Fibroblast of lung (primary cell): ENCODE data around the gene TMEM143. TPM values are rescaled to one million over a fixed set of nuclear protein-coding genes. Genes with fewer than 3 reads are reported as not detected.

Experiments used
- DNase-seq, 2 donors: peaks; one replicate each; pipeline versions ENCODE4 v3.0.0 to v3.0.0-alpha.2; 2010; ENCODE audit warnings: low read depth in 2 of 2
- H2AFZ ChIP-seq: 2 replicates; pipeline ENCODE4 v1.5.1; 2012; ENCODE audit warnings: low read length, control low read depth, inconsistent platforms
- H3K27ac ChIP-seq: 2 replicates; pipeline ENCODE4 v1.5.1; 2011; ENCODE audit warnings: low read length, control low read depth; ENCODE audit not compliant: insufficient read depth
- H3K27me3 ChIP-seq: 2 replicates; pipeline ENCODE4 v1.5.1; 2011; ENCODE audit warnings: mild to moderate bottlenecking, low read length; ENCODE audit not compliant: control insufficient read depth, insufficient read depth
- H3K36me3 ChIP-seq: 2 replicates; pipeline ENCODE4 v1.5.1; 2011; ENCODE audit warnings: low read length; ENCODE audit not compliant: control insufficient read depth, insufficient read depth
- H3K4me1 ChIP-seq: 2 replicates; pipeline ENCODE4 v1.5.1; 2011; ENCODE audit warnings: low read length; ENCODE audit not compliant: control insufficient read depth, insufficient read depth; ENCODE audit errors: extremely low read depth
- H3K4me2 ChIP-seq: 2 replicates; pipeline ENCODE4 v1.5.1; 2011; ENCODE audit warnings: low read length, control low read depth; ENCODE audit not compliant: insufficient read depth; ENCODE audit errors: extremely low read depth
- H3K4me3 ChIP-seq, 4 experiments: fragments of 200-600 bp in 1 of 4; sonication (generic) in 1 of 4; replicated peaks in 1 of 4; 2 replicates each; pipeline ENCODE4 v1.5.1; 2011 to 2016; ENCODE audit warnings: low read length in 4 of 4, low read depth in 3 of 4, mild to moderate bottlenecking in 3 of 4, control low read depth in 2 of 4, inconsistent platforms in 1 of 4, mixed read lengths in 1 of 4; ENCODE audit not compliant: insufficient read depth in 1 of 4; ENCODE audit errors: control extremely low read depth in 1 of 4
- H3K79me2 ChIP-seq: 2 replicates; pipeline ENCODE4 v1.5.1; 2012; ENCODE audit warnings: mild to moderate bottlenecking, low read length, inconsistent platforms; ENCODE audit not compliant: control insufficient read depth, insufficient read depth
- H3K9ac ChIP-seq: 2 replicates; pipeline ENCODE4 v1.5.1; 2011; ENCODE audit warnings: mild to moderate bottlenecking, low read length, control low read depth; ENCODE audit not compliant: insufficient read depth
- H3K9me3 ChIP-seq: 2 replicates; pipeline ENCODE4 v1.5.1; 2012; ENCODE audit warnings: low read depth, low read length; ENCODE audit not compliant: control insufficient read depth, insufficient read depth
- H4K20me1 ChIP-seq: 2 replicates; pipeline ENCODE4 v1.5.1; 2011; ENCODE audit warnings: low read length; ENCODE audit not compliant: control insufficient read depth, insufficient read depth; ENCODE audit errors: extremely low read depth
- CTCF ChIP-seq, 2 donors: IDR thresholded peaks in 1 of 2; conservative IDR thresholded peaks in 1 of 2; 1 replicate in 1 of 2; 2 replicates in 1 of 2; pipeline ENCODE4 v1.5.1; 2011 to 2012; ENCODE audit warnings: low read length in 2 of 2, control low read depth in 1 of 2, inconsistent platforms in 1 of 2, low read depth in 1 of 2, mild to moderate bottlenecking in 1 of 2
- EZH2 ChIP-seq: IDR thresholded peaks from 2 replicates; pipeline ENCODE4 v1.5.1; 2012; ENCODE audit warnings: low read length, control low read depth, mild to moderate bottlenecking; ENCODE audit errors: missing control alignments
- polyA minus RNA-seq: library from RNA; depleted of rRNA, polyadenylated mRNA; stranded (reverse); fragments of >200 nt; gene quantifications from 2 replicates; pipeline ENCODE4 v1.2.3, GENCODE V29; 2011; ENCODE audit warnings: low replicate concordance
- polyA plus RNA-seq, 2 donors: library from polyadenylated mRNA; depleted of rRNA in 1 of 2; stranded (reverse) in 1 of 2; unstranded in 1 of 2; fragments of >200 nt; gene quantifications; 2 replicates each; pipeline ENCODE4 v1.2.1, GENCODE V29; 2011 to 2012; ENCODE audit warnings: missing spikeins in 1 of 2
- total RNA-seq: library from RNA; depleted of rRNA; stranded (reverse); fragments of >200 nt; gene quantifications from 2 replicates; pipeline ENCODE4 v1.2.1, GENCODE V29; 2014

The TMEM143 gene
- total RNA-seq (2.8 and 8.3 TPM in 2 replicates), polyA plus RNA-seq (3.9 and 4.0 TPM in 2 replicates), polyA minus RNA-seq (5.4 and 12.3 TPM in 2 replicates)
- polyA plus RNA-seq (2012), result 3.7 and 5.2 TPM in 2 replicates

GRCh38 chr19:48363810-48364597 is at the start of gene TMEM143, which contains the start of gene SYNGR4:
Gene TMEM143, minus strand, starts transcription at chr19:48363940. Its CDS starts 20 bp downstream, at chr19:48363920.
Gene SYNGR4, plus strand, starts transcription at chr19:48364367. Its CDS starts 1,476 bp downstream, at chr19:48365843.
- H3K4me1 ChIP-seq, result peaks cover 6% of the 10 kb centered on the region
- H3K9me3 ChIP-seq, result no peaks in the 10 kb centered on the region
- H3K9ac ChIP-seq, result peak within 1 kb of the TSS; percentile 62
- TF ChIP-seq EZH2 (no peak), CTCF (conservative IDR thresholded peaks at IDR 0.05 in 1 of 2, IDR thresholded peaks at IDR 0.05 in 1 of 2; ENCODE audit: low read depth in 1 of 2, low read length in 2 of 2) (no peak)
- peak within 1 kb of the TSS; percentile 50 for H2AFZ ChIP-seq
- H3K4me3 ChIP-seq, result peak within 1 kb of the TSS; percentile 79 to 94 (median 82)
- peak within 1 kb of the TSS; percentile 100 for H3K4me2 ChIP-seq
- H3K36me3 ChIP-seq, result no peaks in the 10 kb centered on the region
- peak; percentile 99 for DNase-seq
- peak within 1 kb of the TSS; percentile 82 for H3K27ac ChIP-seq
- no peaks in the 10 kb centered on the region for H3K79me2 ChIP-seq
- H4K20me1 ChIP-seq, result no peaks in the 10 kb centered on the region
- H3K27me3 ChIP-seq, result no peaks in the 10 kb centered on the region

- H3K9ac ChIP-seq, result no peak overlapping the region
- no peak overlapping the region for H3K4me3 ChIP-seq
- no peaks in the 10 kb centered on the region for H4K20me1 ChIP-seq
- no peak overlapping the region for H3K27ac ChIP-seq
- H3K79me2 ChIP-seq, result no peaks in the 10 kb centered on the region
- H3K9me3 ChIP-seq, result no peaks in the 10 kb centered on the region
- no peak for TF ChIP-seq CTCF (conservative IDR thresholded peaks at IDR 0.05 in 1 of 2, IDR thresholded peaks at IDR 0.05 in 1 of 2; ENCODE audit: low read depth in 1 of 2, low read length in 2 of 2)
- H3K4me2 ChIP-seq, result no peak overlapping the region
- H3K36me3 ChIP-seq, result no peaks in the 10 kb centered on the region
- peak in 1 of 2 donors; percentile 29 for DNase-seq
- H3K27me3 ChIP-seq, result no peaks in the 10 kb centered on the region
- no peak overlapping the region for H2AFZ ChIP-seq
- no peaks in the 10 kb centered on the region for H3K4me1 ChIP-seq
Measured at GRCh38 chr19:48405850-48406249, 42.1 kb upstream of the TMEM143 start.

GRCh38 chr19:48405010-48405659 is 41.4 kb upstream of the TMEM143 start:
- H3K9ac ChIP-seq, result no peak overlapping the region
- H3K4me2 ChIP-seq, result no peak overlapping the region
- no peaks in the 10 kb centered on the region for H3K36me3 ChIP-seq
- no peaks in the 10 kb centered on the region for H3K4me1 ChIP-seq
- no peaks in the 10 kb centered on the region for H3K27me3 ChIP-seq
- no peaks in the 10 kb centered on the region for H3K9me3 ChIP-seq
- H3K4me3 ChIP-seq, result no peak overlapping the region
- DNase-seq, result no peak
- no peak overlapping the region for H2AFZ ChIP-seq
- TF ChIP-seq EZH2, result no peak
- TF ChIP-seq CTCF (conservative IDR thresholded peaks at IDR 0.05 in 1 of 2, IDR thresholded peaks at IDR 0.05 in 1 of 2; ENCODE audit: low read depth in 1 of 2, low read length in 2 of 2), result no peak
- no peak overlapping the region for H3K27ac ChIP-seq
- no peaks in the 10 kb centered on the region for H3K79me2 ChIP-seq
- no peaks in the 10 kb centered on the region for H4K20me1 ChIP-seq
